OCI-LY3 (cell line): ENCODE data around the gene CEP170B.
"Not testable (repeated sequence)": the region's sequence is repeated elsewhere in the genome, so short reads cannot be mapped to it uniquely, and the experiment has no call there.

Experiments
- CTCF ChIP-seq: fragments of 200-600, 300-600 bp; sonication (generic); IDR thresholded peaks from 2 replicates; pipeline ENCODE4 v1.5.1; 2014; ENCODE audit warnings: antibody characterized with exemption, low read length, low read depth
- EZH2phosphoT487 ChIP-seq: fragments of 200-600 bp; shearing (Covaris generic); IDR thresholded peaks from 2 replicates; pipeline ENCODE4 v1.6.1; 2018; ENCODE audit warnings: antibody characterized with exemption, mixed run types, low read depth

DNA sequence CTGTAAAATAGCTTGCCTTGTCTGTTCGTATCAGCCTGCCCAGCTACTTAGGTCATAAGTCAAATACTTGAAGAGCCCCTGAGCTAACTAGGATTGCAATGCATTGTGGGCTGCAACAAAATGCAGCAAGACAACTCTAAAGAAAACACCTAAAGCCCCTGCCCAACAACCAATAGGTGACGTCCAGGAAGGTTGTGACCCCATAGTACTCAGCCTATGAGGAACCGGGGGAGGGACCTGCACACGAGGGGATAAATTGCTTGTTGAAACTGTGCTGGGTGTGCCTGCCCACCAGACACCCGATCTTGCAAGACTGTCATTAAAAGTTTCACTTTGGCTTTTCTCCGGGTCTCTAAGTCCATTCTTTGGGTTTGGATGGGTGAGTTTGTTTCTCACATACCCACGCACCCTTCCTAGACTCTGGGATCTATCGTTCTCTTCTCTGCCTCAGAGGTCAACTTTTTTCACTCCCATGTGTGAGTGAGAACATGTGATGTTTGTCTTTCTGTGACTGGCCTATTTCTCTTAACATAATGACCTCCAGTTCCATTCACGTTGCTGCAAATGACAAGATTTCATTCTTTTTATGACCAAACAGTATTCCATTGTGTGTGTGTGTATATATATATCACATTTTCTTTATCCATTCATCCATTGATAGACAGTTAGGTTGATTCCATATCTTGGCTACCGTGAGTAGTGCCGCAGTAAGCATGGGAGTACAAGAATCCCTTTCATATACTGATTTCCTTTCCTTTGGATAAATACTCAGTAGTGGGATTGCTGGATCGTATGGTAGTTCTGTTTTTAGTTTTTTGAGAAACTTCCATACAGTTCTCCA is 54.3 kb downstream of the CEP170B start:
- not testable (repeated sequence) for TF ChIP-seq CTCF, EZH2phosphoT487
